ENCODE measurements around the gene PET100.

The PET100 gene

GRCh38 chr19:7642295-7643030, 12.9 kb downstream of the PET100 start:
- no peak for TF ChIP-seq CTCF (IDR thresholded peaks at IDR 0.05; ENCODE audit: extremely low read depth, missing control alignments)
- no peak for DNase-seq (ENCODE audit: low spot score)

GRCh38 chr19:7643031-7643415, 13.4 kb downstream of the PET100 start:
- TF ChIP-seq CTCF (IDR thresholded peaks at IDR 0.05; ENCODE audit: extremely low read depth, missing control alignments), result no peak
- no peak for DNase-seq (ENCODE audit: low spot score)

GRCh38 chr19:7643629-7644549, 14.3 kb downstream of the PET100 start:
- DNase-seq (ENCODE audit: low spot score), result peak; percentile 57

- no peak for TF ChIP-seq CTCF (IDR thresholded peaks at IDR 0.05; ENCODE audit: extremely low read depth, missing control alignments)
- DNase-seq (ENCODE audit: low spot score), result no peak
Measured at GRCh38 chr19:7644550-7644877, 14.9 kb downstream of the PET100 start.

- DNase-seq (ENCODE audit: low spot score), result no peak
- TF ChIP-seq CTCF (IDR thresholded peaks at IDR 0.05; ENCODE audit: extremely low read depth, missing control alignments), result no peak
Measured at GRCh38 chr19:7645163-7645562, 15.6 kb downstream of the PET100 start.

GRCh38 chr19:7645656-7646425, 16.2 kb downstream of the PET100 start:
- no peak for DNase-seq (ENCODE audit: low spot score)
- TF ChIP-seq CTCF (IDR thresholded peaks at IDR 0.05; ENCODE audit: extremely low read depth, missing control alignments), result no peak

- no peak for TF ChIP-seq CTCF (IDR thresholded peaks at IDR 0.05; ENCODE audit: extremely low read depth, missing control alignments)
- DNase-seq (ENCODE audit: low spot score), result no peak
Measured at GRCh38 chr19:7646426-7646700, 16.8 kb downstream of the PET100 start.

Data from GM20000 (cell line).